Cerebellar nuclear complex (tissue), 1 donor: ENCODE results near the gene ZC3H12C.

Experiments
- DNase-seq, 2 experiments: peaks; one replicate each; lab custom pipeline; 2025; lab: John Stamatoyannopoulos, UW

The ZC3H12C gene

GRCh38 chr11:110098645-110099044, 5.5 kb downstream of the ZC3H12C start:
- no peak for DNase-seq

- DNase-seq: no peak
Measured at GRCh38 chr11:110100476-110101240, 7.5 kb downstream of the ZC3H12C start.

GRCh38 chr11:110106713-110107274, 13.6 kb downstream of the ZC3H12C start:
- no peak for DNase-seq

GRCh38 chr11:110110854-110111253, 17.7 kb downstream of the ZC3H12C start:
- DNase-seq: no peak

GRCh38 chr11:110112457-110112856, 19.3 kb downstream of the ZC3H12C start:
- DNase-seq: no peak

GRCh38 chr11:110113505-110113904, 20.3 kb downstream of the ZC3H12C start:
- no peak for DNase-seq

GRCh38 chr11:110113973-110114372, 20.8 kb downstream of the ZC3H12C start:
- no peak for DNase-seq

GRCh38 chr11:110119317-110119716, 26.1 kb downstream of the ZC3H12C start:
- no peak for DNase-seq

- no peak for DNase-seq
Measured at GRCh38 chr11:110121204-110121603, 28.0 kb downstream of the ZC3H12C start.

GRCh38 chr11:110123003-110123402, 29.8 kb downstream of the ZC3H12C start:
- DNase-seq: no peak

GRCh38 chr11:110124605-110125004, 31.4 kb downstream of the ZC3H12C start:
- DNase-seq: no peak

GRCh38 chr11:110125632-110126031, 32.4 kb downstream of the ZC3H12C start:
- DNase-seq: no peak

- no peak for DNase-seq
Measured at GRCh38 chr11:110126936-110127335, 33.7 kb downstream of the ZC3H12C start.

GRCh38 chr11:110128161-110128560, 35.0 kb downstream of the ZC3H12C start:
- DNase-seq: no peak

- no peak for DNase-seq
Measured at GRCh38 chr11:110130642-110131238, 37.5 kb downstream of the ZC3H12C start.

GRCh38 chr11:110131386-110132123, 38.4 kb downstream of the ZC3H12C start:
- no peak for DNase-seq

GRCh38 chr11:110133160-110133559, 40.0 kb downstream of the ZC3H12C start:
- no peak for DNase-seq

GRCh38 chr11:110134110-110134509, 40.9 kb downstream of the ZC3H12C start:
- no peak for DNase-seq

GRCh38 chr11:110141812-110142211, 48.6 kb downstream of the ZC3H12C start:
- DNase-seq: no peak

- no peak for DNase-seq
Measured at GRCh38 chr11:110147962-110148709, 54.9 kb downstream of the ZC3H12C start.

GRCh38 chr11:110148775-110149744, 55.9 kb downstream of the ZC3H12C start:
- DNase-seq: no peak
